Measurements from ENCODE around the gene ZNF536. TPM values are rescaled to one million over a fixed set of nuclear protein-coding genes. Genes with fewer than 3 reads are reported as not detected.

ZNF536 gene
- total and polyA plus RNA-seq, 2 donors (not counting 3 experiments of a cell fraction or from before 2014, with no cell fraction given) = not detected

DNA sequence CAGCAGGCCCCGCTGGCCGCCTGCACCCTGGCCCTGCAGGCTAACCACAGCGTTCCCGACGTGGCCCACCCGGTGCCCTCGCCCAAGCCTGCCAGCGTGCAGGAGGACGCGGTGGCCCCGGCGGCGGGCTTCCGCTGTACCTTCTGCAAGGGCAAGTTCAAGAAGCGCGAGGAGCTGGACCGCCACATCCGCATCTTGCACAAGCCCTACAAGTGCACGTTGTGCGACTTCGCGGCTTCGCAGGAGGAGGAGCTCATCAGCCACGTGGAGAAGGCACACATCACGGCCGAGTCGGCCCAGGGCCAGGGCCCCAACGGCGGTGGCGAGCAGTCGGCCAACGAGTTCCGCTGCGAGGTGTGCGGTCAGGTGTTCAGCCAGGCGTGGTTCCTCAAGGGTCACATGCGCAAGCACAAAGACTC is 72.1 kb downstream of the ZNF536 start:
- POLR2A ChIA-PET = no interaction called here
- no peaks in the 10 kb centered on the region for H3K4me1 ChIP-seq (ENCODE audit: control insufficient read depth, extremely low read depth, insufficient read depth, low read length)
- TF ChIP-seq GATA2 (IDR thresholded peaks at IDR 0.05; ENCODE audit: insufficient read depth, insufficient read length, low read depth, low read length) (no peak), FOS (IDR thresholded peaks at IDR 0.05; ENCODE audit: borderline replicate concordance, insufficient read depth, low read length) (no peak), EZH2 (IDR thresholded peaks at IDR 0.05; ENCODE audit: borderline replicate concordance, low read depth, low read length, severe bottlenecking) (no peak), POLR2A (IDR thresholded peaks at IDR 0.05; ENCODE audit: low read depth, low read length) (no peak), POLR2AphosphoS5 (IDR thresholded peaks at IDR 0.05; ENCODE audit: insufficient read depth, low read depth, low read length) (no peak), JUN (IDR thresholded peaks at IDR 0.05; ENCODE audit: borderline replicate concordance, insufficient read depth, insufficient read length, low read depth) (no peak), MYC (IDR thresholded peaks at IDR 0.05; ENCODE audit: low read depth, low read length) (no peak)
- TF ChIP-seq, protein P1, sequence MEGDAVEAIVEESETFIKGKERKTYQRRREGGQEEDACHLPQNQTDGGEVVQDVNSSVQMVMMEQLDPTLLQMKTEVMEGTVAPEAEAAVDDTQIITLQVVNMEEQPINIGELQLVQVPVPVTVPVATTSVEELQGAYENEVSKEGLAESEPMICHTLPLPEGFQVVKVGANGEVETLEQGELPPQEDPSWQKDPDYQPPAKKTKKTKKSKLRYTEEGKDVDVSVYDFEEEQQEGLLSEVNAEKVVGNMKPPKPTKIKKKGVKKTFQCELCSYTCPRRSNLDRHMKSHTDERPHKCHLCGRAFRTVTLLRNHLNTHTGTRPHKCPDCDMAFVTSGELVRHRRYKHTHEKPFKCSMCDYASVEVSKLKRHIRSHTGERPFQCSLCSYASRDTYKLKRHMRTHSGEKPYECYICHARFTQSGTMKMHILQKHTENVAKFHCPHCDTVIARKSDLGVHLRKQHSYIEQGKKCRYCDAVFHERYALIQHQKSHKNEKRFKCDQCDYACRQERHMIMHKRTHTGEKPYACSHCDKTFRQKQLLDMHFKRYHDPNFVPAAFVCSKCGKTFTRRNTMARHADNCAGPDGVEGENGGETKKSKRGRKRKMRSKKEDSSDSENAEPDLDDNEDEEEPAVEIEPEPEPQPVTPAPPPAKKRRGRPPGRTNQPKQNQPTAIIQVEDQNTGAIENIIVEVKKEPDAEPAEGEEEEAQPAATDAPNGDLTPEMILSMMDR (IDR thresholded peaks at IDR 0.05; ENCODE audit: extremely low read depth in 1 of 2, insufficient read depth in 1 of 2, low read depth in 1 of 2, low read length in 2 of 2) = no peak
- TF ChIP-seq, protein P2, sequence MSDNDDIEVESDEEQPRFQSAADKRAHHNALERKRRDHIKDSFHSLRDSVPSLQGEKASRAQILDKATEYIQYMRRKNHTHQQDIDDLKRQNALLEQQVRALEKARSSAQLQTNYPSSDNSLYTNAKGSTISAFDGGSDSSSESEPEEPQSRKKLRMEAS (IDR thresholded peaks at IDR 0.05; ENCODE audit: insufficient read depth, insufficient read length) = no peak

More for the DNA sequence above, 72.1 kb downstream of the ZNF536 start:
- no peak overlapping the region for H2AFZ ChIP-seq (ENCODE audit: low read depth, low read length)
- no peak overlapping the region for H3K4me2 ChIP-seq (ENCODE audit: insufficient read depth, low read length)
- CTCF ChIA-PET = no interaction called here
- no peaks in the 10 kb centered on the region for H3K27me3 ChIP-seq (ENCODE audit: control insufficient read depth in 2 of 2, insufficient read depth in 2 of 2, low read length in 2 of 2)
- H3K9me3 ChIP-seq (replicated peaks; ENCODE audit: control insufficient read depth, insufficient read depth, low read length) = peaks cover 8% of the 10 kb centered on the region
- H3K36me3 ChIP-seq (ENCODE audit: control insufficient read depth in 2 of 2, extremely low read depth in 1 of 2, insufficient read depth in 2 of 2, low read length in 2 of 2) = no peaks in the 10 kb centered on the region
- FAIRE-seq (no peak), DNase-seq (ENCODE audit: low read depth, low spot score) (no peak)
- BruUV-seq (replicated peaks) = no TSS peak
- no peak overlapping the region for H3K27ac ChIP-seq (ENCODE audit: insufficient read depth, low read depth, low read length)
- no peaks in the 10 kb centered on the region for H4K20me1 ChIP-seq (replicated peaks; ENCODE audit: control insufficient read depth, extremely low read depth, insufficient read depth, low read length)
- intact Hi-C loops (cut with micrococcal nuclease) = no loop called here
- H3K9me1 ChIP-seq (replicated peaks; ENCODE audit: control insufficient read depth, extremely low read depth, insufficient read depth, low read length) = no peaks in the 10 kb centered on the region
- dilution Hi-C loops (cut with MboI; ENCODE audit: extremely low pct_ligation_motif_present, low sequenced_read_pairs) = no loop called here
- H3K9ac ChIP-seq (replicated peaks; ENCODE audit: extremely low read depth, insufficient read depth, low read length) = no peak overlapping the region
- H3K4me3 ChIP-seq (replicated peaks in 1 of 3; ENCODE audit: insufficient read depth in 1 of 3, low read depth in 1 of 3, low read length in 3 of 3) = no peak overlapping the region
- H3K79me2 ChIP-seq (ENCODE audit: control insufficient read depth, insufficient read depth, low read length) = no peaks in the 10 kb centered on the region
